Endothelial cell of umbilical vein (primary cell): ENCODE results near the gene LAIR1. TPM values are rescaled to one million over a fixed set of nuclear protein-coding genes. Genes with fewer than 3 reads are reported as not detected.

Source experiments
- BruUV-seq: library from RNA; stranded (reverse); fragments of 400-500 nt; replicated peaks from 2 replicates; lab custom pipeline; 2021; lab: Mats Ljungman, UMichigan
- CTCF ChIA-PET: fragments of 300-600, 350-600 bp; sonication (Branson Sonifier 250); formaldehyde crosslinking; loops from one replicate; lab custom pipeline; 2021; ENCODE audit warnings: antibody characterized with exemption, inconsistent platforms; lab: Charles Lee
- POLR2A ChIA-PET: fragments of 300-600, 350-600 bp; sonication (Branson Sonifier 250); formaldehyde crosslinking; loops from one replicate; lab custom pipeline; 2021; ENCODE audit warnings: antibody characterized with exemption, inconsistent platforms; lab: Charles Lee
- DNase-seq: peaks from one replicate; pipeline ENCODE4 v3.0.0-alpha.2; 2011; ENCODE audit warnings: low read depth, low spot score
- FAIRE-seq: peaks from 2 replicates; lab custom pipeline; 2011; peaks lifted over from hg19 to GRCh38; lab: Jason Lieb, UNC
- H2AFZ ChIP-seq: 2 replicates; pipeline ENCODE4 v1.6.0; 2012; ENCODE audit warnings: low read depth, low read length, control low read depth, inconsistent platforms
- H3K27ac ChIP-seq: 2 replicates; pipeline ENCODE4 v1.5.1; 2011; ENCODE audit warnings: low read depth, mild to moderate bottlenecking, control low read depth, low read length, moderate library complexity; ENCODE audit not compliant: insufficient read depth
- H3K27me3 ChIP-seq, 2 experiments: 2 replicates each; pipeline versions ENCODE4 v1.6.0 to v1.6.1; 2011; ENCODE audit warnings: low read length in 2 of 2, mixed read lengths in 1 of 2; ENCODE audit not compliant: control insufficient read depth in 2 of 2, insufficient read depth in 2 of 2
- H3K36me3 ChIP-seq, 2 experiments: 2 replicates in 1 of 2; 3 replicates in 1 of 2; pipeline ENCODE4 v1.5.1; 2011; ENCODE audit warnings: low read length in 2 of 2, mild to moderate bottlenecking in 1 of 2, moderate library complexity in 1 of 2; ENCODE audit not compliant: control insufficient read depth in 2 of 2, insufficient read depth in 2 of 2; ENCODE audit errors: extremely low read depth in 1 of 2
- H3K4me1 ChIP-seq: 3 replicates; pipeline ENCODE4 v1.5.1; 2011; ENCODE audit warnings: mild to moderate bottlenecking, low read length; ENCODE audit not compliant: control insufficient read depth, insufficient read depth; ENCODE audit errors: extremely low read depth
- H3K4me2 ChIP-seq: 2 replicates; pipeline ENCODE4 v1.6.1; 2011; ENCODE audit warnings: low read length, control low read depth, mixed read lengths; ENCODE audit not compliant: insufficient read depth
- H3K4me3 ChIP-seq, 3 experiments: fragments of 200-600 bp in 1 of 3; sonication (generic), shearing (Covaris generic) in 1 of 3; replicated peaks in 1 of 3; 2 replicates each; pipeline ENCODE4 v1.5.1; 2011 to 2016; ENCODE audit warnings: control low read depth in 3 of 3, low read length in 3 of 3, mild to moderate bottlenecking in 2 of 3, inconsistent platforms in 1 of 3, low read depth in 1 of 3, moderate library complexity in 1 of 3; ENCODE audit not compliant: insufficient read depth in 1 of 3
- H3K79me2 ChIP-seq: 2 replicates; pipeline ENCODE4 v1.6.0; 2012; ENCODE audit warnings: low read length, inconsistent platforms; ENCODE audit not compliant: control insufficient read depth, insufficient read depth
- H3K9ac ChIP-seq: replicated peaks from 2 replicates; pipeline ENCODE3; 2011; ENCODE audit warnings: low read length, control low read depth; ENCODE audit not compliant: insufficient read depth; ENCODE audit errors: extremely low read depth
- H3K9me1 ChIP-seq: replicated peaks from 3 replicates; pipeline ENCODE4 v1.6.0; 2011; ENCODE audit warnings: mild to moderate bottlenecking, low read length; ENCODE audit not compliant: control insufficient read depth, insufficient read depth; ENCODE audit errors: extremely low read depth
- H3K9me3 ChIP-seq: replicated peaks from 2 replicates; pipeline ENCODE4 v1.5.1; 2012; ENCODE audit warnings: low read length, inconsistent platforms; ENCODE audit not compliant: control insufficient read depth, insufficient read depth
- H4K20me1 ChIP-seq: replicated peaks from 2 replicates; pipeline ENCODE3; 2011; ENCODE audit warnings: mild to moderate bottlenecking, low read length; ENCODE audit not compliant: control insufficient read depth, insufficient read depth; ENCODE audit errors: extremely low read depth
- EZH2 ChIP-seq: IDR thresholded peaks from 2 replicates; pipeline ENCODE4 v1.6.1; 2012; ENCODE audit warnings: borderline replicate concordance, low read depth, mild to moderate bottlenecking, moderate library complexity, low read length, inconsistent platforms; ENCODE audit not compliant: severe bottlenecking
- FOS ChIP-seq: IDR thresholded peaks from 2 replicates; pipeline ENCODE4 v1.6.1; 2011; ENCODE audit warnings: mild to moderate bottlenecking, low read length, moderate library complexity, borderline replicate concordance; ENCODE audit not compliant: insufficient read depth
- GATA2 ChIP-seq: IDR thresholded peaks from 2 replicates; pipeline ENCODE4 v1.7.0; 2011; ENCODE audit warnings: low read depth, mild to moderate bottlenecking, moderate library complexity, mixed read lengths, low read length; ENCODE audit not compliant: insufficient read length, insufficient read depth
- JUN ChIP-seq: IDR thresholded peaks from 2 replicates; pipeline ENCODE4 v1.6.1; 2011; ENCODE audit warnings: borderline replicate concordance, low read depth; ENCODE audit not compliant: insufficient read length, insufficient read depth
- MYC ChIP-seq: IDR thresholded peaks from one replicate; pipeline ENCODE4 v1.6.1; 2011; ENCODE audit warnings: mild to moderate bottlenecking, low read depth, low read length
- POLR2A ChIP-seq: IDR thresholded peaks from 2 replicates; pipeline ENCODE4 v1.6.1; 2012; ENCODE audit warnings: low read depth, mild to moderate bottlenecking, control low read depth, low read length
- POLR2AphosphoS5 ChIP-seq: IDR thresholded peaks from 2 replicates; pipeline ENCODE4 v1.6.1; 2012; ENCODE audit warnings: low read depth, mild to moderate bottlenecking, control low read depth, low read length, moderate library complexity; ENCODE audit not compliant: insufficient read depth
- dilution Hi-C: fragments of 300-500 bp; cut with MboI; formaldehyde crosslinking; loops from one replicate; pipeline ENCODE4 v1.15.0; 2019; ENCODE audit warnings: low sequenced_read_pairs; ENCODE audit not compliant: extremely low pct_ligation_motif_present
- intact Hi-C: fragments of 100-400 bp; cut with micrococcal nuclease; formaldehyde crosslinking; loops from one replicate; pipeline ENCODE4 v1.10.0; 2022
- polyA plus RNA-seq, 4 experiments: library from polyadenylated mRNA; depleted of rRNA in 3 of 4; stranded (reverse) in 3 of 4; unstranded in 1 of 4; fragments of >200 nt; gene quantifications; 2 replicates each; pipeline versions ENCODE4 v1.2.1 to v1.2.3, GENCODE V29; 2011 to 2012; ENCODE audit warnings: missing spikeins in 1 of 4
- total RNA-seq: library from RNA; stranded (reverse); gene quantifications from 2 replicates; pipeline ENCODE4 v1.2.3, GENCODE V29; 2021
- TF ChIP-seq, protein P1 (sequence below): IDR thresholded peaks from 2 replicates; pipeline ENCODE4 v1.6.1; 2011; ENCODE audit not compliant: insufficient read depth, insufficient read length
- TF ChIP-seq, protein P2 (sequence below), 2 donors: IDR thresholded peaks; 1 replicate in 1 of 2; 2 replicates in 1 of 2; pipeline ENCODE4 v1.5.1; 2011; ENCODE audit warnings: low read length in 2 of 2, mild to moderate bottlenecking in 2 of 2, moderate library complexity in 2 of 2, control low read depth in 1 of 2, inconsistent platforms in 1 of 2, low read depth in 1 of 2; ENCODE audit not compliant: insufficient read depth in 1 of 2; ENCODE audit errors: extremely low read depth in 1 of 2

Gene LAIR1
- total and polyA plus RNA-seq, 2 donors (not counting 3 experiments of a cell fraction or from before 2014, with no cell fraction given) = not detected

DNA sequence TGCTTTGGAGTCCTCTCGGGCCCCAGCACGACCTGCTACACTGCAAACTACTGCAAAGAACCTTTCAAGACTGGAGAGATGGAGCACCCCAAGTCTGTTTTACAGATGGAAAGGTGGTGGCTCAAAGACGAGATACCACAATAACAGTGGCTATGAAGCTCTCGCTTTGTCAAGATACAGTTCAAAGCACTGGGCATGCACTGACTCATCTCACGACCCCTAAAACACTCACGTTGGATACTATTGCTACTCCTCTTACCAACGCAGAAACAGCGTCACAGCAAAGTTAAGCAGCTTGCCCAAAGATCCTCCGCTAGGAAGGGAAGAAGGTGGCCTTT lies 24.0 kb upstream of the LAIR1 start:
- TF ChIP-seq EZH2 = no peak
- TF ChIP-seq POLR2A = no peak
- TF ChIP-seq, protein P1, sequence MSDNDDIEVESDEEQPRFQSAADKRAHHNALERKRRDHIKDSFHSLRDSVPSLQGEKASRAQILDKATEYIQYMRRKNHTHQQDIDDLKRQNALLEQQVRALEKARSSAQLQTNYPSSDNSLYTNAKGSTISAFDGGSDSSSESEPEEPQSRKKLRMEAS = no peak
- no peak for TF ChIP-seq JUN
- no peak for TF ChIP-seq POLR2AphosphoS5
- TF ChIP-seq FOS = no peak
- TF ChIP-seq GATA2 = no peak
- no peak for TF ChIP-seq MYC
- TF ChIP-seq, protein P2, sequence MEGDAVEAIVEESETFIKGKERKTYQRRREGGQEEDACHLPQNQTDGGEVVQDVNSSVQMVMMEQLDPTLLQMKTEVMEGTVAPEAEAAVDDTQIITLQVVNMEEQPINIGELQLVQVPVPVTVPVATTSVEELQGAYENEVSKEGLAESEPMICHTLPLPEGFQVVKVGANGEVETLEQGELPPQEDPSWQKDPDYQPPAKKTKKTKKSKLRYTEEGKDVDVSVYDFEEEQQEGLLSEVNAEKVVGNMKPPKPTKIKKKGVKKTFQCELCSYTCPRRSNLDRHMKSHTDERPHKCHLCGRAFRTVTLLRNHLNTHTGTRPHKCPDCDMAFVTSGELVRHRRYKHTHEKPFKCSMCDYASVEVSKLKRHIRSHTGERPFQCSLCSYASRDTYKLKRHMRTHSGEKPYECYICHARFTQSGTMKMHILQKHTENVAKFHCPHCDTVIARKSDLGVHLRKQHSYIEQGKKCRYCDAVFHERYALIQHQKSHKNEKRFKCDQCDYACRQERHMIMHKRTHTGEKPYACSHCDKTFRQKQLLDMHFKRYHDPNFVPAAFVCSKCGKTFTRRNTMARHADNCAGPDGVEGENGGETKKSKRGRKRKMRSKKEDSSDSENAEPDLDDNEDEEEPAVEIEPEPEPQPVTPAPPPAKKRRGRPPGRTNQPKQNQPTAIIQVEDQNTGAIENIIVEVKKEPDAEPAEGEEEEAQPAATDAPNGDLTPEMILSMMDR (IDR thresholded peaks at IDR 0.05; ENCODE audit: extremely low read depth in 1 of 2, insufficient read depth in 1 of 2, low read depth in 1 of 2, low read length in 2 of 2) = no peak
- intact Hi-C loops = no loop called here
- Histone ChIP-seq H2AFZ (peak overlapping the region; percentile 85), H3K79me2 (no peaks in the 10 kb centered on the region), H3K36me3 (no peaks in the 10 kb centered on the region), H3K27me3 (peaks cover 1 to 4% of the 10 kb centered on the region in 2 experiments), H3K4me1 (peaks cover 19% of the 10 kb centered on the region), H4K20me1 (no peaks in the 10 kb centered on the region), H3K4me2 (peak overlapping the region; percentile 28), H3K27ac (no peak overlapping the region), H3K4me3 (peak overlapping the region in 1 of 3 experiments; percentile 31), H3K9me1 (no peaks in the 10 kb centered on the region), H3K9ac (no peak overlapping the region), H3K9me3 (no peaks in the 10 kb centered on the region)
- POLR2A ChIA-PET = no interaction called here
- CTCF ChIA-PET = interaction anchor here (1.0 to 1.6 kb wide), 4 partner anchors 35 to 123 kb away, joined by 3 to 8 read pairs (median 4); no protein-coding TSS in a partner anchor
- FAIRE-seq (no peak), DNase-seq (no peak)
- dilution Hi-C loops = no loop called here
- no TSS peak for BruUV-seq
